IMR-90 (cell line): Measurements from ENCODE around the gene ANKRD63. TPM values are rescaled to one million over a fixed set of nuclear protein-coding genes. Genes with fewer than 3 reads are reported as not detected.

ENCODE experiments used
- ATAC-seq: fragments of 200-7000 bp; cut with Tn5 transposase; 2 replicates; pipeline ENCODE4 v1.9.1; 2020; ENCODE audit warnings: low read depth, mild to moderate bottlenecking, moderate library complexity
- BruUV-seq: library from RNA; stranded (reverse); fragments of 400-500 nt; replicated peaks from 2 replicates; lab custom pipeline; 2021; lab: Mats Ljungman, UMichigan
- CTCF ChIA-PET: fragments of 300-600 bp; formaldehyde crosslinking; extraction: SDS; loops from one replicate; lab custom pipeline; 2021; ENCODE audit warnings: antibody characterized with exemption; lab: Yijun Ruan, JAX
- POLR2A ChIA-PET: fragments of 300-600 bp; sonication (Branson Sonifier 250); formaldehyde crosslinking; loops from one replicate; lab custom pipeline; 2022; ENCODE audit warnings: antibody characterized with exemption; ENCODE audit not compliant: unreplicated experiment; lab: Charles Lee
- DNase-seq: peaks from one replicate; pipeline ENCODE4 v3.0.0; 2013
- H2AFZ ChIP-seq: replicated peaks from 2 replicates; pipeline ENCODE3; 2013; ENCODE audit warnings: low read length, mild to moderate bottlenecking; ENCODE audit not compliant: poor library complexity
- H2AK5ac ChIP-seq: 2 replicates; pipeline ENCODE4 v1.6.1; 2013; ENCODE audit warnings: low read depth, low read length, inconsistent platforms
- H2AK9ac ChIP-seq: replicated peaks from 2 replicates; pipeline ENCODE3; 2013; ENCODE audit warnings: mild to moderate bottlenecking, low read depth, low read length, moderate library complexity; ENCODE audit not compliant: poor library complexity
- H2BK120ac ChIP-seq: 2 replicates; pipeline ENCODE4 v1.6.1; 2013; ENCODE audit warnings: low read depth, low read length, inconsistent platforms
- H2BK15ac ChIP-seq: 3 replicates; pipeline ENCODE4 v1.6.1; 2013; ENCODE audit warnings: low read depth, low read length, inconsistent platforms
- H2BK20ac ChIP-seq: 2 replicates; pipeline ENCODE4 v1.6.1; 2013; ENCODE audit warnings: low read depth, mild to moderate bottlenecking, inconsistent platforms, low read length, moderate library complexity
- H2BK5ac ChIP-seq: 2 replicates; pipeline ENCODE4 v1.6.1; 2013; ENCODE audit warnings: mild to moderate bottlenecking, low read depth, low read length, inconsistent platforms; ENCODE audit not compliant: poor library complexity, severe bottlenecking
- H3K14ac ChIP-seq: replicated peaks from 2 replicates; pipeline ENCODE4 v1.6.1; 2013; ENCODE audit warnings: low read depth, low read length, inconsistent platforms
- H3K18ac ChIP-seq: 2 replicates; pipeline ENCODE4 v1.6.1; 2013; ENCODE audit warnings: low read depth, low read length, control low read depth
- H3K23ac ChIP-seq: 2 replicates; pipeline ENCODE4 v1.6.1; 2013; ENCODE audit warnings: low read depth, low read length, inconsistent platforms
- H3K27ac ChIP-seq: 2 replicates; pipeline ENCODE4 v1.5.1; 2013; ENCODE audit warnings: mild to moderate bottlenecking, control low read depth, low read length; ENCODE audit not compliant: insufficient read depth
- H3K27me3 ChIP-seq: 2 replicates; pipeline ENCODE4 v1.6.1; 2013; ENCODE audit warnings: low read length; ENCODE audit not compliant: control insufficient read depth, insufficient read depth
- H3K36me3 ChIP-seq: 2 replicates; pipeline ENCODE4 v1.6.1; 2013; ENCODE audit warnings: low read length, mixed read lengths; ENCODE audit not compliant: control insufficient read depth, insufficient read depth
- H3K4ac ChIP-seq: 2 replicates; pipeline ENCODE4 v1.6.1; 2013; ENCODE audit warnings: low read depth, low read length, inconsistent platforms
- H3K4me1 ChIP-seq: 2 replicates; pipeline ENCODE4 v1.6.1; 2013; ENCODE audit warnings: low read length, mixed read lengths; ENCODE audit not compliant: control insufficient read depth, insufficient read depth
- H3K4me2 ChIP-seq: 2 replicates; pipeline ENCODE4 v1.6.1; 2013; ENCODE audit warnings: low read depth, mild to moderate bottlenecking, control low read depth, low read length, moderate library complexity
- H3K4me3 ChIP-seq: 2 replicates; pipeline ENCODE4 v1.5.1; 2013; ENCODE audit warnings: low read depth, mild to moderate bottlenecking, control low read depth, low read length, moderate library complexity; ENCODE audit not compliant: insufficient read depth
- H3K56ac ChIP-seq: 2 replicates; pipeline ENCODE4 v1.6.1; 2013; ENCODE audit warnings: low read length, inconsistent platforms; ENCODE audit not compliant: insufficient read depth; ENCODE audit errors: extremely low read depth
- H3K79me1 ChIP-seq, 2 experiments: 2 replicates each; pipeline ENCODE4 v1.6.1; 2013; ENCODE audit warnings: low read length in 2 of 2, inconsistent platforms in 1 of 2, low read depth in 1 of 2
- H3K9ac ChIP-seq: 2 replicates; pipeline ENCODE4 v1.6.1; 2013; ENCODE audit warnings: low read depth, low read length, control low read depth
- H3K9me1 ChIP-seq: 2 replicates; pipeline ENCODE4 v1.6.1; 2013; ENCODE audit warnings: low read length, inconsistent platforms; ENCODE audit not compliant: insufficient read depth
- H3K9me3 ChIP-seq: 2 replicates; pipeline ENCODE4 v1.6.1; 2013; ENCODE audit warnings: low read length; ENCODE audit not compliant: control insufficient read depth, insufficient read depth
- H4K20me1 ChIP-seq: 2 replicates; pipeline ENCODE4 v1.6.1; 2013; ENCODE audit warnings: low read length, inconsistent platforms; ENCODE audit not compliant: insufficient read depth
- H4K5ac ChIP-seq: 2 replicates; pipeline ENCODE4 v1.6.1; 2013; ENCODE audit warnings: mild to moderate bottlenecking, low read depth, low read length, control low read depth
- H4K8ac ChIP-seq, 2 experiments: 2 replicates each; pipeline ENCODE4 v1.6.1; 2013; ENCODE audit warnings: low read depth in 2 of 2, low read length in 2 of 2, control low read depth in 1 of 2, inconsistent platforms in 1 of 2
- H4K91ac ChIP-seq: 2 replicates; pipeline ENCODE4 v1.6.1; 2013; ENCODE audit warnings: low read depth, low read length, inconsistent platforms; ENCODE audit not compliant: insufficient read depth
- BHLHE40 ChIP-seq: fragments of 150-350 bp; IDR thresholded peaks from 2 replicates; pipeline ENCODE4 v1.6.1; 2016; ENCODE audit warnings: mild to moderate bottlenecking, low read depth, low read length
- CHD1 ChIP-seq: IDR thresholded peaks from 2 replicates; pipeline ENCODE4 v1.6.1; 2012; ENCODE audit warnings: low read depth, low read length, improper control_type of control experiment
- CTCF ChIP-seq: conservative IDR thresholded peaks from 2 replicates; pipeline ENCODE4 v1.5.1; 2012; ENCODE audit warnings: mild to moderate bottlenecking, low read depth, low read length, improper control_type of control experiment
- ELK1 ChIP-seq: fragments of 150-350 bp; IDR thresholded peaks from 2 replicates; pipeline ENCODE4 v1.6.1; 2016; ENCODE audit warnings: low read depth, mild to moderate bottlenecking, low read length, moderate library complexity, borderline replicate concordance
- FOS ChIP-seq: fragments of 150-350 bp; IDR thresholded peaks from 2 replicates; pipeline ENCODE4 v1.6.1; 2016; ENCODE audit warnings: low read depth, low read length
- MAFK ChIP-seq: IDR thresholded peaks from 2 replicates; pipeline ENCODE4 v1.6.1; 2012; ENCODE audit warnings: low read depth, low read length, improper control_type of control experiment
- MAZ ChIP-seq: IDR thresholded peaks from 2 replicates; pipeline ENCODE4 v1.6.1; 2012; ENCODE audit warnings: low read depth, mild to moderate bottlenecking, low read length, improper control_type of control experiment, moderate library complexity, borderline replicate concordance
- MXI1 ChIP-seq: IDR thresholded peaks from 2 replicates; pipeline ENCODE4 v1.6.1; 2012; ENCODE audit warnings: low read depth, mild to moderate bottlenecking, low read length, moderate library complexity, borderline replicate concordance
- NFE2L2 ChIP-seq: fragments of 150-350 bp; IDR thresholded peaks from 2 replicates; pipeline ENCODE4 v1.6.1; 2016; ENCODE audit warnings: low read depth, mild to moderate bottlenecking, low read length
- POLR2A ChIP-seq: IDR thresholded peaks from 2 replicates; pipeline ENCODE4 v1.6.1; 2012; ENCODE audit warnings: mild to moderate bottlenecking, low read depth, low read length
- RAD21 ChIP-seq: IDR thresholded peaks from 2 replicates; pipeline ENCODE4 v1.6.1; 2012; ENCODE audit warnings: low read length, improper control_type of control experiment
- RCOR1 ChIP-seq: IDR thresholded peaks from 2 replicates; pipeline ENCODE4 v1.6.1; 2012; ENCODE audit warnings: mild to moderate bottlenecking, low read length, improper control_type of control experiment; ENCODE audit not compliant: insufficient replicate concordance
- RFX5 ChIP-seq: IDR thresholded peaks from 2 replicates; pipeline ENCODE4 v1.8.0; 2012; ENCODE audit warnings: low read depth, mild to moderate bottlenecking, low read length, moderate library complexity
- SMC3 ChIP-seq: fragments of 150-350 bp; IDR thresholded peaks from 2 replicates; pipeline ENCODE4 v1.6.1; 2016; ENCODE audit warnings: low read depth, mild to moderate bottlenecking, antibody characterized with exemption, low read length, moderate library complexity
- USF2 ChIP-seq: fragments of 150-350 bp; IDR thresholded peaks from 2 replicates; pipeline ENCODE4 v1.6.1; 2017; ENCODE audit warnings: mild to moderate bottlenecking, antibody characterized with exemption, low read length, low read depth
- WGBS, 2 experiments: methylation state at CpG; one replicate each; pipeline versions ENCODE4 v1.1.5 to v1.1.7; 2013; ENCODE audit warnings: missing lambda C conversion rate in 2 of 2; ENCODE audit not compliant: insufficient read length in 1 of 2; ENCODE audit errors: extremely low coverage in 2 of 2; 5-methylcytosine and 5-hydroxymethylcytosine counted together
- dilution Hi-C: fragments of 300-500 bp; cut with HindIII; formaldehyde crosslinking; loops from one replicate; pipeline ENCODE4 v1.14.3; 2018; ENCODE audit warnings: low sequenced_read_pairs; ENCODE audit not compliant: unreplicated experiment
- in situ Hi-C: fragments of 300-500 bp; cut with MboI; formaldehyde crosslinking; loops from 3 replicates; pipeline ENCODE4 v1.14.3; 2019; ENCODE audit warnings: low sequenced_read_pairs, inconsistent platforms, mixed read lengths
- intact Hi-C: fragments of 100-400 bp; cut with micrococcal nuclease; formaldehyde crosslinking; loops from 2 replicates; pipeline ENCODE4 v1.10.0; 2022
- polyA plus RNA-seq, 3 experiments: library from polyadenylated mRNA; depleted of rRNA; stranded (reverse); fragments of >200 nt; gene quantifications; 2 replicates each; pipeline ENCODE4 v1.2.3, GENCODE V29; 2012; ENCODE audit warnings: low replicate concordance in 1 of 3
- total RNA-seq: library from RNA; depleted of rRNA; stranded (reverse); fragments of >200 nt; gene quantifications from 2 replicates; pipeline ENCODE4 v1.2.3, GENCODE V29; 2012

The ANKRD63 gene
- total and polyA plus RNA-seq, 2 of the 4 experiments (the other 2 are of a cell fraction): not detected

- Histone ChIP-seq H2BK5ac (no peak overlapping the region), H3K9me3 (no peaks in the 10 kb centered on the region), H2AK5ac (no peak overlapping the region), H3K27ac (no peak overlapping the region), H3K4ac (no peak overlapping the region), H2BK120ac (no peak overlapping the region), H3K27me3 (peaks cover 63% of the 10 kb centered on the region), H3K56ac (no peak overlapping the region), H2AFZ (peak overlapping the region; percentile 49), H4K20me1 (no peaks in the 10 kb centered on the region), H3K23ac (no peak overlapping the region), H3K4me3 (no peak overlapping the region), H3K9ac (no peak overlapping the region), H3K14ac (no peak overlapping the region), H4K91ac (no peak overlapping the region), H2BK20ac (no peak overlapping the region), H4K8ac (no peak overlapping the region), H4K5ac (no peak overlapping the region), H3K36me3 (no peaks in the 10 kb centered on the region), H3K9me1 (no peaks in the 10 kb centered on the region), H2AK9ac (no peak overlapping the region), H3K79me1 (no peaks in the 10 kb centered on the region), H2BK15ac (no peak overlapping the region), H3K4me2 (no peak overlapping the region), H3K4me1 (peaks cover 9% of the 10 kb centered on the region), H3K18ac (no peak overlapping the region)
- ATAC-seq (no peak), DNase-seq (no peak)
- TF ChIP-seq SMC3 (no peak), ELK1 (no peak), CHD1 (no peak), POLR2A (no peak), RFX5 (no peak), NFE2L2 (no peak), BHLHE40 (no peak), RCOR1 (no peak), MAZ (no peak), MXI1 (no peak), RAD21 (no peak), USF2 (no peak), FOS (no peak), CTCF (no peak), MAFK (no peak)
- ChIA-PET POLR2A (interaction anchor here (0.7 kb wide), 1 partner anchor 14 kb away, joined by 3 read pairs; no protein-coding TSS in a partner anchor), CTCF (interaction anchor here (1.0 kb wide), 1 partner anchor 26 kb away, joined by 3 read pairs; no protein-coding TSS in a partner anchor)
- in situ Hi-C loops: no loop called here
- BruUV-seq: no TSS peak
- dilution Hi-C loops: no loop called here
- WGBS, 2 experiments: 32% methylated on average over 16 of the region's 33 CpGs; no CpG with 5 or more reads in 1 of the 2 experiments
- intact Hi-C loops: no loop called here
Measured at GRCh38 chr15:40283615-40284300, 894 bp upstream of the ANKRD63 start.
